Hepatocyte (in vitro differentiated cells): ENCODE results near the gene MACF1. TPM values are rescaled to one million over a fixed set of nuclear protein-coding genes. Genes with fewer than 3 reads are reported as not detected.

ENCODE experiments used
- DNase-seq: peaks from one replicate; pipeline ENCODE4 v3.0.0-alpha.2; 2016; ENCODE audit warnings: low spot score
- H2AFZ ChIP-seq: fragments of 200-600 bp; sonication (generic); 2 replicates; pipeline ENCODE4 v1.6.0; 2016; ENCODE audit warnings: antibody characterized with exemption, mild to moderate bottlenecking
- H3K27ac ChIP-seq: fragments of 200-600 bp; sonication (generic); 2 replicates; pipeline ENCODE4 v1.5.1; 2016; ENCODE audit warnings: mild to moderate bottlenecking
- H3K27me3 ChIP-seq: fragments of 200-600 bp; sonication (generic); 2 replicates; pipeline ENCODE4 v1.6.1; 2016
- H3K36me3 ChIP-seq: fragments of 200-600 bp; sonication (generic); replicated peaks from 2 replicates; pipeline ENCODE4 v1.5.1; 2016; ENCODE audit warnings: low read depth; ENCODE audit not compliant: insufficient read depth
- H3K4me1 ChIP-seq: fragments of 200-600 bp; sonication (generic); 2 replicates; pipeline ENCODE4 v1.5.1; 2016; ENCODE audit warnings: mild to moderate bottlenecking, moderate library complexity; ENCODE audit not compliant: insufficient read depth
- H3K4me2 ChIP-seq: fragments of 200-600 bp; sonication (generic); 2 replicates; pipeline ENCODE4 v1.6.0; 2016
- H3K4me3 ChIP-seq: fragments of 200-600 bp; sonication (generic); 2 replicates; pipeline ENCODE4 v1.5.1; 2016; ENCODE audit warnings: mild to moderate bottlenecking
- H3K79me2 ChIP-seq: fragments of 200-600 bp; sonication (generic); 2 replicates; pipeline ENCODE4 v1.6.0; 2017; ENCODE audit warnings: mild to moderate bottlenecking
- H3K9me2 ChIP-seq: fragments of 200-600 bp; sonication (generic); replicated peaks from 2 replicates; pipeline ENCODE4 v1.6.0; 2017; ENCODE audit warnings: mild to moderate bottlenecking; ENCODE audit not compliant: insufficient read depth
- H3K9me3 ChIP-seq: fragments of 200-600 bp; sonication (generic); 2 replicates; pipeline ENCODE4 v1.5.1; 2016; ENCODE audit warnings: low read depth, mild to moderate bottlenecking
- H4K20me1 ChIP-seq: fragments of 200-600 bp; sonication (generic); 2 replicates; pipeline ENCODE4 v1.6.0; 2016; ENCODE audit warnings: mild to moderate bottlenecking; ENCODE audit not compliant: insufficient read depth, poor library complexity, severe bottlenecking
- CTCF ChIP-seq: fragments of 200-600 bp; sonication (generic); IDR thresholded peaks from 2 replicates; pipeline ENCODE4 v1.5.1; 2016; ENCODE audit warnings: antibody characterized with exemption, mild to moderate bottlenecking; ENCODE audit not compliant: poor library complexity
- EZH2 ChIP-seq: fragments of 200-600 bp; sonication (generic); IDR thresholded peaks from 2 replicates; pipeline ENCODE4 v1.6.1; 2016; ENCODE audit warnings: antibody characterized with exemption, mild to moderate bottlenecking, borderline replicate concordance
- EZH2phosphoT487 ChIP-seq: fragments of 200-600 bp; sonication (generic); IDR thresholded peaks from one replicate; pipeline ENCODE4 v1.6.1; 2018; ENCODE audit warnings: antibody characterized with exemption, mild to moderate bottlenecking, low read depth, moderate library complexity; ENCODE audit not compliant: unreplicated experiment, severe bottlenecking
- WGBS: methylation state at CpG from one replicate; pipeline ENCODE4 v1.1.6; 2016; ENCODE audit warnings: low lambda C conversion rate; ENCODE audit errors: missing lambda C conversion rate; 5-methylcytosine and 5-hydroxymethylcytosine counted together
- polyA plus RNA-seq: library from polyadenylated mRNA; unstranded; fragments of >200 nt; fragmentation: Nextera tagmentation; extraction: Ambion mirVana; gene quantifications from 2 replicates; pipeline ENCODE4 v1.2.1, GENCODE V29; 2016
- total RNA-seq: library from RNA; depleted of rRNA; stranded (reverse); fragments of >200 nt; gene quantifications from 2 replicates; pipeline ENCODE4 v1.2.3, GENCODE V29; 2014

Gene MACF1
- total and polyA plus RNA-seq, 2 experiments from 2014 or later = 47.1 to 136 TPM

DNA sequence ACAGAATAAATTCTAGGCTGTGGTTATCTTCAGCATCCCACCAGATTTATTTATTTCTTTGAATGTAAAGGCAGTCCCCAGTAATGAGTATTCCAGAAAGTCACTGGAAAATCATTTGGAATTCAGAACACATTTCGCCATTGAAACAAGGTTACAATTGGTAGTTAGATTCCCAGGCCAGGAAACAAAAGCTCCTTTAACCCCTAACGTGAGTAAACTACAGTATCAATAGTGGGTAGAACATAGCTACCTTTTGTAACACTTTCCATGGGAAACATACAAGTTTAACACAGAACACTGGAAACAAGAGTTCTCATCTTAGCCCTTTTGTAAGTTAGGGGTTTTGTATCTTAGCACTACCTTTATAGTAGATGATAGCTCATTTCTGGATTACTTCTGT lies 233.5 kb downstream of the MACF1 start:
- 94% methylated on average over 2 of the region's 2 CpGs for WGBS
- no peak overlapping the region for H3K27ac ChIP-seq
- no peak overlapping the region for H3K4me3 ChIP-seq
- H3K9me2 ChIP-seq = no peaks in the 10 kb centered on the region
- H2AFZ ChIP-seq = no peak overlapping the region
- TF ChIP-seq EZH2phosphoT487 (no peak), CTCF (no peak), EZH2 (no peak)
- no peaks in the 10 kb centered on the region for H3K27me3 ChIP-seq
- H4K20me1 ChIP-seq = no peaks in the 10 kb centered on the region
- peaks cover 4% of the 10 kb centered on the region for H3K4me1 ChIP-seq
- no peaks in the 10 kb centered on the region for H3K79me2 ChIP-seq
- no peak overlapping the region for H3K4me2 ChIP-seq
- no peak for DNase-seq
- H3K36me3 ChIP-seq = no peaks in the 10 kb centered on the region
- no peaks in the 10 kb centered on the region for H3K9me3 ChIP-seq

DNA sequence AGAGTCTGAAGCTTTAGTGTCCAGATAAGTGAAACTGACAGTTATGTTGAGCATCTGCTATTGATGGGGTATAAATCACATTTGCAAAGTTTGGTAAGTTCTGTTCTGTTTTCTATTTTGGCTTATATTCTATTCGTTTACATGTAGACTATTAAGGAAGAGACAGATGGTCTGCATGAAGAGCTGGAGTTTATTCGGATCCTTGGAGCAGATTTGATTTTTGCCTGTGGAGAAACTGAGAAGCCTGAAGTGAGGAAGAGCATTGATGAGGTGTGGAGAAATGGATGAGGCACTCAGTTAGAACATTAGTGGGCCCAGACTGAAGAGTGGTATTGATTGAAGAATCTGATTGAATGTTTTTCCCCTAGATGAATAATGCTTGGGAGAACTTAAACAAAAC lies 236.4 kb downstream of the MACF1 start:
- H3K4me1 ChIP-seq = no peaks in the 10 kb centered on the region
- no peaks in the 10 kb centered on the region for H3K27me3 ChIP-seq
- DNase-seq = no peak
- H3K9me2 ChIP-seq = no peaks in the 10 kb centered on the region
- H2AFZ ChIP-seq = no peak overlapping the region
- peaks cover 8% of the 10 kb centered on the region for H3K36me3 ChIP-seq
- no peak overlapping the region for H3K4me2 ChIP-seq
- H3K9me3 ChIP-seq = no peaks in the 10 kb centered on the region
- TF ChIP-seq CTCF (no peak), EZH2phosphoT487 (no peak), EZH2 (no peak)
- 92% methylated on average over 2 of the region's 2 CpGs for WGBS
- H4K20me1 ChIP-seq = no peaks in the 10 kb centered on the region
- H3K79me2 ChIP-seq = no peaks in the 10 kb centered on the region
- no peak overlapping the region for H3K4me3 ChIP-seq
- no peak overlapping the region for H3K27ac ChIP-seq

GRCh38 chr1:39441797-39442196 lies 237.3 kb downstream of the MACF1 start:
- H3K79me2 ChIP-seq = no peaks in the 10 kb centered on the region
- H3K4me1 ChIP-seq = no peaks in the 10 kb centered on the region
- DNase-seq = no peak
- H3K9me3 ChIP-seq = no peaks in the 10 kb centered on the region
- H4K20me1 ChIP-seq = no peaks in the 10 kb centered on the region
- H3K27me3 ChIP-seq = no peaks in the 10 kb centered on the region
- H3K4me2 ChIP-seq = no peak overlapping the region
- peaks cover 8% of the 10 kb centered on the region for H3K36me3 ChIP-seq
- no peaks in the 10 kb centered on the region for H3K9me2 ChIP-seq
- H3K4me3 ChIP-seq = no peak overlapping the region
- no peak overlapping the region for H2AFZ ChIP-seq
- no peak overlapping the region for H3K27ac ChIP-seq
- TF ChIP-seq EZH2phosphoT487 (no peak), CTCF (no peak), EZH2 (no peak)

DNA sequence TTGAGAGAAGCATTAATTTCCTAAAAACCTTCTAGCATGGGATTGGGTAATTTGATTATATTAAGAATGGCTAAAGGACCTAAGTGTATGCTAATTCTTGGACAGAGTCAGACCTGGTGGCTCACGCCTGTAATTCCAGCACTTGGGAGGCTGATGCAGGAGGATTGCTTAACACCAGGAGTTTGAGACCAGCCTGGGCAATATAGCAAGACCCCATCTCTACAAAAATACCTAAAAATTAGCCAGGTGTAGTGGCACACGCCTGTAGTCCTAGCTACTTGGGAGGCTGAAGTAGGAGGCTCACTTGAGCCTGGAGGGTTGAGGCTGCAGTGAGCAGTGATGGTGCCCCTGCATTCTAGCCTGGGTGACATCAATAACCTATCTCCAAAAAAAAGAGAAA lies 241.1 kb downstream of the MACF1 start:
- TF ChIP-seq CTCF (no peak), EZH2 (no peak), EZH2phosphoT487 (no peak)
- H3K27me3 ChIP-seq = no peaks in the 10 kb centered on the region
- no peak for DNase-seq
- no peak overlapping the region for H2AFZ ChIP-seq
- no peaks in the 10 kb centered on the region for H4K20me1 ChIP-seq
- H3K4me3 ChIP-seq = no peak overlapping the region
- H3K9me3 ChIP-seq = no peaks in the 10 kb centered on the region
- H3K4me2 ChIP-seq = no peak overlapping the region
- no peaks in the 10 kb centered on the region for H3K4me1 ChIP-seq
- no peak overlapping the region for H3K27ac ChIP-seq
- peaks cover 8% of the 10 kb centered on the region for H3K36me3 ChIP-seq
- no peaks in the 10 kb centered on the region for H3K79me2 ChIP-seq
- H3K9me2 ChIP-seq = no peaks in the 10 kb centered on the region
- 100% methylated on average over 2 of the region's 2 CpGs for WGBS
